HG03095 (cell line): ENCODE data around the gene KCNK2.
"Not testable (repeated sequence)": the region's sequence is repeated elsewhere in the genome, so short reads cannot be mapped to it uniquely, and the experiment has no call there.

ENCODE experiments used
- ATAC-seq: cut with Tn5 transposase; IDR thresholded peaks from one replicate; pipeline ENCODE4 v1.9.1; 2021; ENCODE audit warnings: moderate library complexity; ENCODE audit not compliant: unreplicated experiment

Gene KCNK2

DNA sequence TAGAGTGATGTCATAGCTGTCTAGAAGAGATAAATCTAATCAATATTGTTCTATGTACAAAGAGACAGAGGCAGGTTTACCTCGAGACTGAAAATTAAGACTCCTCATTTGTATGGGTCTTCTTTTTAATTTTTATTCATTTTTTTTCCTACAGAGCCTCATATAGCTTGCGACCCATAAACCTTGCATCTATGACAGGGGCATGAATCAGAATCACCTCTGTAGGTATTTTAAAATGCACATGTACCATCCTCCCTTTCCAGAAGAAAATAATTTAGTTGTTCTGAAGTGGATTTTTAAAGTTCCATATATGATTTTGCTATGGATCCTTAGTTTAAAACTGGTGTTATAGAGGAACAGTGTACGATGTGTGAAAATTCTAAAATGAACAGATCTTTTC is 64.5 kb downstream of the KCNK2 start:
- no peak for ATAC-seq

DNA sequence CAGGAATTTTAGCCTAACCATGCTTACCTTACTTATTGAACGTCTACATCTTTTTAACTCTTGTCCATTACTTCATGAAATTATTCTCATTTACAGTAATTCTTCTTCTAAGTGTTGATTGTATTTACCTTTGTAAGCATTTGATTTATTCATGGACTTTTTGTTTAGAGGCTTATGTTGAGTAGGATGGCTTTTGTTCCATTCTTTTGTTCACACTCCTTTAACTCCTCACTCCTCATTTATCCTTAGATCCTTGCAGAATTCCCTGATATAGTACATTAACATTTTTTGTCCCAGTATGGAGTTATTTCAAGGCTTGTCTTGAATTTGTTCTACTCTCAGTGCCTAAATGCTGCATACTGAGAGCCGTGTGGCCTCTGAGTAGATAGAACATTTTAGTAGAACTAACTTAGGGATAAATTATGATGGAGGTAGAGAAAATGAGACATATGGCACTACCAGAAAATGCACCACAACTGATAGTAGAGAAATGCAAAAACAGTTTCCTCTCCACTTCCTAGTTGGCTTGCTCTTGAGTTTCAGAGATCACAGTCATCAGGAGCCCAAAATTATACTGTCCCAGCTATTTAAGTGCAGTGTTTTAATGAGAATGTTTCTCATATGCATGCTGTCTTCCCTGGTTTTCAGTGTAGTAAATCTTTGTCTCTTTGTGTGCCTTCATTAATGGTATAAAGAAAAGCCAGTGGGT is 69.5 kb downstream of the KCNK2 start:
- no peak for ATAC-seq

DNA sequence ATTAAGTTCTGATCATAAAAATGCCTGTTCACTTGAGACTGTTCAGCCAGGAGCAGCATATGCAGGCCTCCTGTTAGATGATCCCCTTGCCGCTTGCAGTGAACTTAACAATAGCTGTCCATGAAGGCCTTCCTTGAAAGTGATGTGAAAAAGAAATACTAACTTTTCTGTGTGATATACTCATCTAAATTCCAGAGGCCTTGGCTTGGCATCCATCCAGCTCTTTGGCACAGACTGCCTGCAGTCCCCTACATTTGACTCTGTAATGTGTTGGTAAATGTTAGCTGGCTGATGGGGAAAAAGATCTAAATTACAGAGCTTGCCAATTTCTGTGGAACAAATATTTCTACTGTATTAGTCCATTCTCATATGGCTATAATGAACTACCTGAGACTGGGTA is 73.7 kb downstream of the KCNK2 start:
- no peak for ATAC-seq

- no peak for ATAC-seq
These were observed 77.8 kb downstream of the KCNK2 start for GRCh38 chr1:215160351-215160750.

- ATAC-seq = not testable (repeated sequence)
These were observed 80.6 kb downstream of the KCNK2 start for GRCh38 chr1:215163144-215163543.

DNA sequence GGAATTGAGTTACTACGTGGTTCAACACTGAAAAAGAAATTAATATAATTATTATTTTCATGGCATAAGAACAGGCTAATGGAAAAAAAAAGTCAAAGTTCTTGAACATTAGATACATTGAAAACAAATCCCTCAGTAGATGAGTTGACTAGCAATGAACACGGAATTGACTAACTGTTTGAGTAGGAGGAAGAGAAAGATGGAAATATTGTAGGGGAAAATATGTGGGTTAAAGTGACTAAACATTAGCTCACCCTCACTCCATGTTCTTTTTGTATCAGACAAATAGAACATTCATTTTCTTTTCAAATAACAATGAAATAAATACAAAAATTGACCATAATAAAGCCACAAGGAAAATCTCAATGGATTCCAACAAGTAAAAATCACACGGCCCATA is 84.3 kb downstream of the KCNK2 start:
- no peak for ATAC-seq

- ATAC-seq = no peak
These were observed 99.0 kb downstream of the KCNK2 start for GRCh38 chr1:215181518-215181917.

DNA sequence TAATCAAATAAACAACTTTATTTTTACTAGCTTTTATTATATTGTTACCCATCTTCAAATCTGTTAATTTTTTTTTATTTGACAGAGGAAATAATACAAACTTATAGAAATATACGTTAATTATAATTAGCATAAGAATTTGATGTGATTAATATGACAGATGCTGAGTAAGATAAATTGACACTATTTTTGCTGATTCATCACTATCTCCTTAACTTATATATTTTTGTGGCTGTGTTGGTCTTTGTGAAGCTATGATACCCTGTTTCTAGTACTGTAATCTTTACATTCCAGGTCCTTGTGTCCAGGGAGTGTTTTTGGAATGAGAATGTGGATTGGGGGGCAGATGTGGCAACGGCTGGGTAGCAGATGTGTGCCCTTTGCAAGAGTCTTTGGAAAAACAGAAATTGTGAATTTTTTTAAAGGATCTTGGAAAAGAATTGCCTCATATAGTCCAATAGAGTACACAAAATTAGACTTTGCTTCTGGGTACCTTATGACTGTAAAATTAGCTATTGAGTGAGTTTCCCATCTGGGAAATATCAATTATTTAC is 102.6 kb downstream of the KCNK2 start:
- no peak for ATAC-seq

GRCh38 chr1:215188302-215188950 is 105.9 kb downstream of the KCNK2 start:
- ATAC-seq = no peak

DNA sequence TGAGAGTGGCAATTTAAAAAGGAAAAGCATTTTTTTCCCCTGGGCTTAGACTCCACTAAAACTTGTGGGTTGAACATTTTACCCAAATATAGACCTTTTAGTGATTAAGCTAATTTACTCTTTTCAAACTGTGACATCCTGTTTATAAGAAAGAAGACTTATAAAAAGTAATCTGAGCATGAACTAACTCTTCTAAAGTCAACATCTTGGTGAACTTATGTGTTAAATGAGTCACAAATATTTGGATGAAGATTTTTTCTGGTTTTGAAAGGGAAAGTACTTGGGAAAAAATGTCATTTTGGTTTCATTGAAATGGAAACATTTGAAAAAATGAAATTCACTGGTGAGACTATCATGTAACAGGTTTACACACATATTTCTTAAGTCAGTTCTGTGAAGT is 109.8 kb downstream of the KCNK2 start:
- no peak for ATAC-seq

DNA sequence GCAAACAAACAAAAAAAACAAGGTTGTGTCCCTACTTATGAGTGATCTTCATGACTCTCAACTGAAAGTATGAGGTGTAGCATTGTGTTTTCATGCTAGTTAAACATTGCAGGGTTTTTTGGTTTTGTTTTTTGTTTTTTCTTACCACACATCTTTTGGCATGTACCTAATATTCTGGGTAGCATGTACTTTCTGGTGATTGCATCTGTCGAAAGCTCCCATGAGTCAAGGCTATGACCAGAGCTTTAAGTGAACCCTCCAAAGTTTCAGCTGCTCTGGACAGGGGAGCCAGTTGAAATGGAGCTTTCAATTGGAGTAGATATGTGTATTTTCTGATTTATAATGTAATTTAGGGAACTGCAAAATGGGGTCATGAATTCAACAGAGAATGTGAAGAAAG is 115.5 kb downstream of the KCNK2 start:
- ATAC-seq = no peak

- no peak for ATAC-seq
These were observed 117.6 kb downstream of the KCNK2 start for GRCh38 chr1:215200121-215200520.

DNA sequence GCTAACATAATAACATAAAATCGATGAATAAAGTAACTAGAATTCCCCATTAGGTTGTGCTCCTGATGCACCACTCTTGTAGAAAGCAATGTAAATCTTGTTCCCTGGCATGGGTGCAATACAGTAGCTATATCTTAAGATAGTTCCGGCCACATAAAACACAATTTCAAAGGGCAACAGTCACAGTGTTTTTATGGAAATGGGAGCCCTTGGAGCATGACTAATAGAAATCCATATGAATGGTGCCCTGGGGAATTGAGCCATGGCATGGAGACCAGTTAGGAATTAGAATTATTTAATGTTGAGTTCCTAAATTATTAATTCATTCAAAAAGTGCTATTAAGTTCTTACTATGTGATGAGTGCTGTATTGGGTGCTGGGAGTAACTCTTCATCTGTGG is 118.7 kb downstream of the KCNK2 start:
- ATAC-seq = no peak

GRCh38 chr1:215202868-215203267 is 120.3 kb downstream of the KCNK2 start:
- ATAC-seq = no peak

DNA sequence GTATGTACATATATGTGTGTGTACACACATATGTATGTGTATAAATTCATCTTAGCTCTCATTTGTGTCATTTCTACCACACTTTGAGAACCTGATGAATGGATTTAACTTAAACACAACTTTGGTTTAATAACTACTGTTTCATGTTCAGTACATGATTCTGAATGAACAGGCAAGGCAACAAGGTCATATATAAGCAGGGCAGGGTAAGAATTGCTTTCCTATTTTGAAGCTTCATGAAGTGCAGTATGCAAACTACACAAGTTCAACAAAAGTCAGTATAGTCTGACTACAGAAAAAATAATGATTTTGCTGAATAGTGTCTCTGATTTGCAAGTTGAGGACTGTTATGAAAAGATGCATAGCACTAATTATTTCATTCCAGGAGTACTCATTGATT is 127.6 kb downstream of the KCNK2 start:
- no peak for ATAC-seq

DNA sequence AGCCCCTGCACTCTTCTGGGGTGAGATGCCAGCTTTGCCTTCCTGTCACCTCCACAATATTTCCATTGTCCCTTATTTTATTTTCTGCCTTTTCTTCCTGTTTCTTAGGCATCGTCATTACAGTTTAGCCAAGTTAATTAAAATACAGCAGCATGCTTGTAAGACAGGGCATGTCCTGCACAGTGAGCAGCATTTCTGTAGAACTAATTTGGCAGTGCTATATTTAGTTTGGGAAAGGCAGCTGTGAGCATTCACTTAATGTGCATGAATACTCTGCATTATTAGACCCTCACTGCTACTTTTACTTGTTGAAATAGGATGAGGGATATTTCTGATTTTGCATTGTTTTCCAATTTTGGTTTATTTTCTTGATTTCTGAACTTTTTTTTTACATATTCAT is 133.3 kb downstream of the KCNK2 start:
- no peak for ATAC-seq

DNA sequence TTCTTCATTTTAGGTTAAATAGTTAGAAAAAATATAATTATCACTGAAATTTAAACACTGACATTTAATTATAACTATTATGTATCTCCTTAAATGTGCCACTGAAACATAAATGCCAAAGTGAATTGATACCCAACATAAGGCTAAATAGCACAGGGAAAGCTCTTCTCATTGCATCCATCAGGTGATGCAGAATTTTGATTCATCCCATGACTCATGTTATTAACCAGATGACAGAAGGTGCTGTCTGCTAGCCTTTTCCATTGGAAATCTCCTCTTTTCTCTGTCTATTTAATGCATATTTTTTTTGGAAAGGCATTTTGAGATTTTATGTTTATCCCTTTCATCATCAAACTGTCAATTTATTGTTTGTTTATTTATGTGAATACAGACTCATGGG is 136.8 kb downstream of the KCNK2 start:
- ATAC-seq = no peak

DNA sequence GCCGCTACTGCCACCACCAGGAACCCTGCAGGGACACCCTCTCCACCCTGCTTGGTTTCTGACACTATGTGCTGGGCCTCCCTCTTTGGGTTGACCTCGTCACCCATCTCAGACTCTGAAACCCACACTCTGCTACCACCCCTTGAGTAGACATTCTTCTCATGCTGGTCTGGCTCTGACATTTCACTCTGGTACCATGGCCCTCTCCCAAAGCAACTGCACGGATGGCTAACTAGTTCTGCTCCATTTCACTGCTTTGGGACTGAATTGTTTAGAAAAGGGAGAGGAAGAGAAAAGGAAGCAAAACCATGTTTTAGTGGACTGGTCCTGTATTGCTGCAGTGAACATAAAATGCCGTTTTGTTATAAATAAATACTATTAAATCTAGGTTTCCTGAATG is 137.8 kb downstream of the KCNK2 start:
- ATAC-seq = no peak

- ATAC-seq = no peak
These were observed 144.2 kb downstream of the KCNK2 start for GRCh38 chr1:215226757-215227156.

DNA sequence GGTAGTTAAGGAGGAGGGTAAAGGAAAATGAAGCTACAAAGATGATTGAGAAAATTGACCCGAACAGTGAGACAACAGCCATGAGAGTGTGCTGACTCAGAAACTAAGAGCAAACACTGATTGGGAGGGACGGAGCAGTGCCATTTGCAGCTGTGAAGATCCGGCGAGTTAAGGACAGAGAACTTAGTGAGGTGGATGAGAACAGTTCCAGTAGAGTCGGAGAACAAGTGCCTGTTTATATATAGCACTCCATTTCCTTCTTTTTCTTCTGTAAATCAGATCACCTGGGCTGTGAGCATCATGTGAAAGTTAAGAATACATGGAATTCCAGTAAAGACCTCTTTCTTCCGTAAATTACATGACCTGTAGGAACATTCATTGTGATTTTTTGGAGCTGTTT is 145.7 kb downstream of the KCNK2 start:
- ATAC-seq = no peak

GRCh38 chr1:215241451-215241850 is 158.9 kb downstream of the KCNK2 start:
- ATAC-seq = no peak

- ATAC-seq = no peak
These were observed 161.0 kb downstream of the KCNK2 start for GRCh38 chr1:215243345-215244054.
